HepG2 (cell line): ENCODE results near the gene PLAAT1. TPM values are rescaled to one million over a fixed set of nuclear protein-coding genes. Genes with fewer than 3 reads are reported as not detected.

Source experiments
- ATAC-seq: fragments of 200-7000 bp; cut with Tn5 transposase; 3 replicates; pipeline ENCODE4 v1.9.1; 2020; ENCODE audit warnings: mild to moderate bottlenecking, moderate library complexity
- BruUV-seq: library from RNA; stranded (reverse); fragments of 400-500 nt; replicated peaks from 2 replicates; lab custom pipeline; 2021; lab: Mats Ljungman, UMichigan
- CTCF ChIA-PET: fragments of 300-600 bp; formaldehyde crosslinking; extraction: SDS; loops from one replicate; lab custom pipeline; 2021; ENCODE audit warnings: low total read pairs, inconsistent platforms, low intra/inter-chr PET ratio; lab: Yijun Ruan, JAX
- POLR2A ChIA-PET: fragments of 350-600 bp; sonication (Branson Sonifier 250); formaldehyde crosslinking; loops from one replicate; lab custom pipeline; 2020; ENCODE audit warnings: antibody characterized with exemption, inconsistent platforms; lab: Yijun Ruan, JAX
- DNase-seq: peaks from one replicate; pipeline ENCODE4 v3.0.0-alpha.2; 2015; ENCODE audit warnings: low spot score
- FAIRE-seq: peaks from 3 replicates; lab custom pipeline; 2011; peaks lifted over from hg19 to GRCh38; lab: Jason Lieb, UNC
- H2AFZ ChIP-seq: one replicate; pipeline ENCODE4 v1.6.1; 2011; ENCODE audit warnings: low read length, inconsistent platforms
- H3K27ac ChIP-seq: fragments of 300-600 bp; 3 replicates; pipeline ENCODE4 v1.8.0; 2011; ENCODE audit warnings: mixed run types, mild to moderate bottlenecking, mixed read lengths, low read length, inconsistent platforms; ENCODE audit not compliant: insufficient read depth; ENCODE audit errors: extremely low read length
- H3K27me3 ChIP-seq, 2 experiments: fragments of 200-600 bp in 1 of 2; 2 replicates in 1 of 2; 3 replicates in 1 of 2; pipeline versions ENCODE4 v1.6.0 to v1.8.0; 2011; ENCODE audit warnings: low read length in 2 of 2, mild to moderate bottlenecking in 2 of 2, moderate library complexity in 2 of 2, inconsistent platforms in 1 of 2; ENCODE audit not compliant: insufficient read depth in 2 of 2, control insufficient read depth in 1 of 2
- H3K36me3 ChIP-seq, 2 experiments: fragments of 200-600 bp in 1 of 2; replicated peaks in 1 of 2; 2 replicates in 1 of 2; 3 replicates in 1 of 2; pipeline versions ENCODE4 v1.5.1 to v1.8.0; 2011; ENCODE audit warnings: low read length in 2 of 2, inconsistent platforms in 1 of 2; ENCODE audit not compliant: insufficient read depth in 2 of 2, control insufficient read depth in 1 of 2
- H3K4me1 ChIP-seq: 2 replicates; pipeline ENCODE4 v1.5.1; 2012; ENCODE audit warnings: low read length, inconsistent platforms; ENCODE audit not compliant: insufficient read depth
- H3K4me2 ChIP-seq: 2 replicates; pipeline ENCODE4 v1.6.0; 2011; ENCODE audit warnings: low read depth, low read length, inconsistent platforms
- H3K4me3 ChIP-seq, 3 experiments: fragments of 200-600 bp in 1 of 3; sonication (generic), shearing (Covaris generic) in 1 of 3; replicated peaks in 1 of 3; 2 replicates each; pipeline ENCODE4 v1.5.1; 2011 to 2016; ENCODE audit warnings: low read length in 3 of 3, inconsistent platforms in 2 of 3, low read depth in 2 of 3, mild to moderate bottlenecking in 2 of 3, control low read depth in 1 of 3, mixed read lengths in 1 of 3; ENCODE audit not compliant: insufficient read depth in 1 of 3
- H3K79me2 ChIP-seq: one replicate; pipeline ENCODE4 v1.6.1; 2011; ENCODE audit warnings: low read length, inconsistent platforms; ENCODE audit not compliant: insufficient read depth
- H3K9ac ChIP-seq: 2 replicates; pipeline ENCODE4 v1.6.0; 2011; ENCODE audit warnings: mild to moderate bottlenecking, low read depth, low read length, inconsistent platforms; ENCODE audit not compliant: insufficient read depth
- H3K9me3 ChIP-seq: 2 replicates; pipeline ENCODE4 v1.5.1; 2012; ENCODE audit warnings: mild to moderate bottlenecking, low read length
- H4K20me1 ChIP-seq: 2 replicates; pipeline ENCODE4 v1.6.0; 2011; ENCODE audit warnings: inconsistent platforms, mild to moderate bottlenecking, low read length, moderate library complexity; ENCODE audit not compliant: insufficient read depth
- ARID4A ChIP-seq: sonication (generic); formaldehyde crosslinking; IDR thresholded peaks from 2 replicates; pipeline ENCODE4 v1.5.0; 2020; ENCODE audit warnings: mild to moderate bottlenecking, missing genetic modification reagents, borderline replicate concordance
- ARID5B ChIP-seq: IDR thresholded peaks from 2 replicates; pipeline ENCODE4 v1.4.0; 2020; ENCODE audit warnings: mild to moderate bottlenecking, missing genetic modification reagents
- JDP2 ChIP-seq: sonication (generic); formaldehyde crosslinking; IDR thresholded peaks from 2 replicates; pipeline ENCODE4 v1.8.1; 2022; ENCODE audit warnings: missing genetic modification reagents, borderline replicate concordance
- JUN ChIP-seq: sonication (generic); formaldehyde crosslinking; IDR thresholded peaks from 2 replicates; pipeline ENCODE4 v1.4.0; 2020; ENCODE audit warnings: mild to moderate bottlenecking, missing genetic modification reagents
- NFE2L1 ChIP-seq: sonication (generic); formaldehyde crosslinking; IDR thresholded peaks from 2 replicates; pipeline ENCODE4 v1.4.0; 2020; ENCODE audit warnings: missing genetic modification reagents, mild to moderate bottlenecking, borderline replicate concordance
- NFKB2 ChIP-seq: sonication (generic); formaldehyde crosslinking; IDR thresholded peaks from 2 replicates; pipeline ENCODE4 v1.4.0; 2020; ENCODE audit warnings: missing genetic modification reagents, borderline replicate concordance
- TAF1 ChIP-seq: sonication (generic); formaldehyde crosslinking; IDR thresholded peaks from 2 replicates; pipeline ENCODE4 v1.4.0; 2020; ENCODE audit warnings: missing genetic modification reagents
- UBTF ChIP-seq: sonication (generic); formaldehyde crosslinking; IDR thresholded peaks from 2 replicates; pipeline ENCODE4 v1.4.0; 2020; ENCODE audit warnings: mild to moderate bottlenecking, missing genetic modification reagents
- ZNF230 ChIP-seq: sonication (generic); formaldehyde crosslinking; IDR thresholded peaks from 2 replicates; pipeline ENCODE4 v1.4.0; 2020; ENCODE audit warnings: mild to moderate bottlenecking, missing genetic modification reagents
- ZNF503 ChIP-seq: sonication (generic); formaldehyde crosslinking; IDR thresholded peaks from 2 replicates; pipeline ENCODE4 v1.4.0; 2020; ENCODE audit warnings: missing genetic modification reagents
- ZNF616 ChIP-seq: sonication (generic); formaldehyde crosslinking; IDR thresholded peaks from 2 replicates; pipeline ENCODE4 v1.5.0; 2020; ENCODE audit warnings: low read depth, mild to moderate bottlenecking, missing genetic modification reagents
- ZNF773 ChIP-seq: sonication (generic); formaldehyde crosslinking; IDR thresholded peaks from 2 replicates; pipeline ENCODE4 v1.4.0; 2020; ENCODE audit warnings: missing genetic modification reagents, borderline replicate concordance
- WGBS: methylation state at CpG from one replicate; pipeline ENCODE4 v1.1.6; 2017; ENCODE audit warnings: low lambda C conversion rate; 5-methylcytosine and 5-hydroxymethylcytosine counted together
- in situ Hi-C: cut with HindIII; loops from 2 replicates; pipeline ENCODE4 v1.10.0; 2017; ENCODE audit warnings: low pct_unique_long_range_greater_than_20kb; ENCODE audit not compliant: extremely low pct_ligation_motif_present
- intact Hi-C: fragments of 100-400 bp; cut with micrococcal nuclease; formaldehyde crosslinking; loops from one replicate; pipeline ENCODE4 v1.10.0; 2022; ENCODE audit not compliant: unreplicated experiment
- polyA plus RNA-seq, 8 experiments: library from polyadenylated mRNA; depleted of rRNA in 3 of 8; stranded (reverse) in 7 of 8; unstranded in 1 of 8; fragments of >200 nt; fragmentation: Illumina TruSeq in 4 of 8; extraction: Trizol in 4 of 8; gene quantifications; 2 replicates each; pipeline versions ENCODE4 v1.2.1 to v1.2.3, GENCODE V29; 2011 to 2016; ENCODE audit warnings: low read depth in 4 of 8, missing spikeins in 1 of 8, mixed read lengths in 1 of 8; ENCODE audit not compliant: insufficient read depth in 1 of 8
- total RNA-seq, 5 experiments: library from RNA; depleted of rRNA; stranded (reverse); fragments of >200 nt; fragmentation: Illumina TruSeq; extraction: Trizol; gene quantifications; 2 replicates each; pipeline ENCODE4 v1.2.3, GENCODE V29; 2016; ENCODE audit warnings: low read depth in 1 of 5

Gene PLAAT1
- total and polyA plus RNA-seq, 2 of the 13 experiments (the other 11 are each of a cell fraction or from before 2014, with no cell fraction given) = not detected

- FAIRE-seq (no peak), ATAC-seq (no peak), DNase-seq (no peak)
- POLR2A ChIA-PET = no interaction called here
- in situ Hi-C loops = no loop called here
- peaks cover 0 to 1% of the 10 kb centered on the region in 2 experiments; a peak in 1 of 5 replicates for H3K27me3 ChIP-seq
- no peak overlapping the region for H2AFZ ChIP-seq
- no peak overlapping the region for H3K4me2 ChIP-seq
- no peaks in the 10 kb centered on the region for H3K9me3 ChIP-seq
- H3K36me3 ChIP-seq = no peaks in the 10 kb centered on the region
- intact Hi-C loops = no loop called here
- WGBS = 17% methylated on average over 2 of the region's 6 CpGs
- no peaks in the 10 kb centered on the region for H3K79me2 ChIP-seq
- H4K20me1 ChIP-seq = no peaks in the 10 kb centered on the region
- no peak overlapping the region for H3K9ac ChIP-seq
- H3K27ac ChIP-seq = no peak overlapping the region
- BruUV-seq = no TSS peak
- no peak overlapping the region for H3K4me3 ChIP-seq
- H3K4me1 ChIP-seq = no peaks in the 10 kb centered on the region
- CTCF ChIA-PET = no interaction called here
- TF ChIP-seq JDP2 (CRISPR knock-in tag) (no peak), NFKB2 (CRISPR knock-in tag) (no peak), ARID4A (CRISPR knock-in tag) (no peak), UBTF (no peak), ZNF616 (CRISPR knock-in tag) (no peak), ZNF503 (CRISPR knock-in tag) (no peak), ZNF773 (no peak), ZNF230 (CRISPR knock-in tag) (no peak), NFE2L1 (CRISPR knock-in tag) (no peak), TAF1 (CRISPR knock-in tag) (no peak), JUN (CRISPR knock-in tag) (no peak), ARID5B (CRISPR knock-in tag) (no peak)
These were observed 12.8 kb upstream of the PLAAT1 start for GRCh38 chr3:193228206-193228605.
